ENCODE results near the gene PKIG. TPM values are rescaled to one million over a fixed set of nuclear protein-coding genes. Genes with fewer than 3 reads are reported as not detected.

PKIG gene
- total RNA-seq, 1 experiment from 2014 or later = 41.9 TPM

DNA sequence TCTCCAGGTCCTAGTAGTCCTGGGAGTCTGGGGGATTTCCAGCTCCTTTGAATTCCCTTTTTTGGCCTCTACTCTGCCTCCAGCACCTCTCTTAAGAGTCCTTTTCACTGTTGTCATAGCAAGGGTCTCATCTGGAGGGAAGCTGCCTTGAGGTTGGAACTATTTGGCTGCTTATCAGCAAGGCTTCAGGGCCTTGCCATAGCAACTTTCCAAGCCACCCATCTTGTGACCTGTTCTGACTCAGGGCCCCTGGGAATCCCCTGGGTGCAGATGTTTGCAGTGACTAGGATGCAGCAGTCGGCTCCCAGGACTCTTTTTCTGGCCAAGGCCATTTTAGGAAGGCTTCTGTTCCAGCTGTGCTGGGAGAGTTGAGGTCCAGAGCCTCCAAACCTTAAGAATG lies 12.4 kb downstream of the PKIG start:
- Histone ChIP-seq H3F3A (ENCODE audit: insufficient read depth, low read depth) (no peaks in the 10 kb centered on the region), H3K4me2 (no peak overlapping the region), H3K4me1 (replicated peaks; ENCODE audit: insufficient read depth) (peaks cover 21% of the 10 kb centered on the region), H3K79me2 (ENCODE audit: low read depth) (no peaks in the 10 kb centered on the region), H4K20me1 (ENCODE audit: insufficient read depth) (no peaks in the 10 kb centered on the region), H2AFZ (no peak overlapping the region), H3K27ac (no peak overlapping the region), H3K9me3 (ENCODE audit: insufficient read depth, low read depth) (no peaks in the 10 kb centered on the region), H3K36me3 (ENCODE audit: low read depth) (no peaks in the 10 kb centered on the region), H3K4me3 (no peak overlapping the region), H3K27me3 (ENCODE audit: insufficient read depth, low read depth) (no peaks in the 10 kb centered on the region), H3K9me2 (ENCODE audit: insufficient read depth) (no peaks in the 10 kb centered on the region)
- no TSS peak for BruUV-seq (replicated peaks)
- intact Hi-C loops (cut with micrococcal nuclease; ENCODE audit: unreplicated experiment) = no loop called here
- ChIA-PET POLR2A (ENCODE audit: unreplicated experiment) (no interaction called here), CTCF (no interaction called here)
- DNase-seq = no peak
- TF ChIP-seq, protein P1, sequence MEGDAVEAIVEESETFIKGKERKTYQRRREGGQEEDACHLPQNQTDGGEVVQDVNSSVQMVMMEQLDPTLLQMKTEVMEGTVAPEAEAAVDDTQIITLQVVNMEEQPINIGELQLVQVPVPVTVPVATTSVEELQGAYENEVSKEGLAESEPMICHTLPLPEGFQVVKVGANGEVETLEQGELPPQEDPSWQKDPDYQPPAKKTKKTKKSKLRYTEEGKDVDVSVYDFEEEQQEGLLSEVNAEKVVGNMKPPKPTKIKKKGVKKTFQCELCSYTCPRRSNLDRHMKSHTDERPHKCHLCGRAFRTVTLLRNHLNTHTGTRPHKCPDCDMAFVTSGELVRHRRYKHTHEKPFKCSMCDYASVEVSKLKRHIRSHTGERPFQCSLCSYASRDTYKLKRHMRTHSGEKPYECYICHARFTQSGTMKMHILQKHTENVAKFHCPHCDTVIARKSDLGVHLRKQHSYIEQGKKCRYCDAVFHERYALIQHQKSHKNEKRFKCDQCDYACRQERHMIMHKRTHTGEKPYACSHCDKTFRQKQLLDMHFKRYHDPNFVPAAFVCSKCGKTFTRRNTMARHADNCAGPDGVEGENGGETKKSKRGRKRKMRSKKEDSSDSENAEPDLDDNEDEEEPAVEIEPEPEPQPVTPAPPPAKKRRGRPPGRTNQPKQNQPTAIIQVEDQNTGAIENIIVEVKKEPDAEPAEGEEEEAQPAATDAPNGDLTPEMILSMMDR (conservative IDR thresholded peaks at IDR 0.05) = no peak
- TF ChIP-seq EZH2 (IDR thresholded peaks at IDR 0.05; ENCODE audit: low read depth) = no peak

DNA sequence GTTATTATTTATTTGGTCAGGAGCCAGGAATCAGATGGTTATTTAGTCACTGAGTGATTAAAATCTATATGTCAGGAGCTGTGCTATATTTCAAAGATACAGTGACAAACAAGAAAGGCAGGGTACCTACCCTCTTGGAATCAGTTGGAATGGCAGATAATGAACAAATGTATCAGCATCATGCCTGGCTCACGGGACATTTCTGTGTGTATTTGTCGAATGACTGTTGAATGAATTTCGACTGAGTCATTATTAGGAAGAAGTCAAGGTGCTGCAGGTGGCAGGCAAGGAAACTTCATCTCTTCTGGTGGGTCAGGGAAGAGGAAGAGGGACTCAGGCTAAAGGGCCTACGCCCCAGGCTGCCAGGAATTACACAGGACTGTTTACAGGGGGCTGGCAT lies 13.6 kb downstream of the PKIG start:
- Histone ChIP-seq H2AFZ (no peak overlapping the region), H3K27me3 (ENCODE audit: insufficient read depth, low read depth) (no peaks in the 10 kb centered on the region), H3K9me3 (ENCODE audit: insufficient read depth, low read depth) (no peaks in the 10 kb centered on the region), H3K36me3 (ENCODE audit: low read depth) (no peaks in the 10 kb centered on the region), H3K9me2 (ENCODE audit: insufficient read depth) (no peaks in the 10 kb centered on the region), H3K79me2 (ENCODE audit: low read depth) (no peaks in the 10 kb centered on the region), H3F3A (ENCODE audit: insufficient read depth, low read depth) (no peaks in the 10 kb centered on the region), H3K4me2 (no peak overlapping the region), H3K4me1 (replicated peaks; ENCODE audit: insufficient read depth) (peaks cover 21% of the 10 kb centered on the region), H3K4me3 (no peak overlapping the region), H3K27ac (no peak overlapping the region), H4K20me1 (ENCODE audit: insufficient read depth) (no peaks in the 10 kb centered on the region)
- intact Hi-C loops (cut with micrococcal nuclease; ENCODE audit: unreplicated experiment) = no loop called here
- no TSS peak for BruUV-seq (replicated peaks)
- POLR2A ChIA-PET (ENCODE audit: unreplicated experiment) = no interaction called here
- CTCF ChIA-PET = no interaction called here
- peak in 1 of 2 experiments; percentile 83 for DNase-seq
- TF ChIP-seq, protein P1 (conservative IDR thresholded peaks at IDR 0.05) = no peak
- TF ChIP-seq EZH2 (IDR thresholded peaks at IDR 0.05; ENCODE audit: low read depth) = no peak

GRCh38 chr20:44596876-44597275 lies 14.5 kb downstream of the PKIG start:
- H3K4me2 ChIP-seq = no peak overlapping the region
- H3K79me2 ChIP-seq (ENCODE audit: low read depth) = no peaks in the 10 kb centered on the region
- H3K27me3 ChIP-seq (ENCODE audit: insufficient read depth, low read depth) = no peaks in the 10 kb centered on the region
- H3F3A ChIP-seq (ENCODE audit: insufficient read depth, low read depth) = 0 out of 2 replicates have a peak, but pooled peaks cover 3% of the 10 kb centered on the region
- no peaks in the 10 kb centered on the region for H3K9me2 ChIP-seq (ENCODE audit: insufficient read depth)
- H2AFZ ChIP-seq = no peak overlapping the region
- POLR2A ChIA-PET (ENCODE audit: unreplicated experiment) = no interaction called here
- no TSS peak for BruUV-seq (replicated peaks)
- CTCF ChIA-PET = interaction anchor here (0.6 kb wide), 1 partner anchor 314 kb away, joined by 5 read pairs; no protein-coding TSS in a partner anchor
- H3K27ac ChIP-seq = no peak overlapping the region
- H3K4me1 ChIP-seq (replicated peaks; ENCODE audit: insufficient read depth) = peaks cover 21% of the 10 kb centered on the region
- no peaks in the 10 kb centered on the region for H4K20me1 ChIP-seq (ENCODE audit: insufficient read depth)
- no peaks in the 10 kb centered on the region for H3K9me3 ChIP-seq (ENCODE audit: insufficient read depth, low read depth)
- no peak for TF ChIP-seq EZH2 (IDR thresholded peaks at IDR 0.05; ENCODE audit: low read depth)
- TF ChIP-seq, protein P1 (conservative IDR thresholded peaks at IDR 0.05) = no peak
- intact Hi-C loops (cut with micrococcal nuclease; ENCODE audit: unreplicated experiment) = no loop called here
- no peak for DNase-seq
- no peaks in the 10 kb centered on the region for H3K36me3 ChIP-seq (ENCODE audit: low read depth)
- no peak overlapping the region for H3K4me3 ChIP-seq
